GM19324 (cell line): ENCODE results near the gene GLRX2.
"Not testable (repeated sequence)": the region's sequence is repeated elsewhere in the genome, so short reads cannot be mapped to it uniquely, and the experiment has no call there.

Experiments
- ATAC-seq: cut with Tn5 transposase; IDR thresholded peaks from one replicate; pipeline ENCODE4 v1.9.1; 2021; ENCODE audit warnings: mild to moderate bottlenecking, moderate library complexity; ENCODE audit not compliant: unreplicated experiment, low FRiP score

GLRX2 gene

GRCh38 chr1:193104907-193105820 is at the start of gene GLRX2:
TSS of gene GLRX2 (minus strand) at chr1:193105414. CDS start at chr1:193105382, 32 bp downstream.
- peak; percentile 95 for ATAC-seq

- ATAC-seq = no peak
Observed at GRCh38 chr1:193144999-193145398, 39.8 kb upstream of the GLRX2 start.

- ATAC-seq = no peak
Observed at GRCh38 chr1:193144361-193144938, 39.2 kb upstream of the GLRX2 start.

- no peak for ATAC-seq
Observed at GRCh38 chr1:193143285-193143684, 38.1 kb upstream of the GLRX2 start.

- ATAC-seq = no peak
Observed at GRCh38 chr1:193142409-193142808, 37.2 kb upstream of the GLRX2 start.

GRCh38 chr1:193141804-193142203 is 36.6 kb upstream of the GLRX2 start:
- no peak for ATAC-seq

- no peak for ATAC-seq
Observed at GRCh38 chr1:193140254-193140653, 35.0 kb upstream of the GLRX2 start.

- ATAC-seq = peak; percentile 65
Observed at GRCh38 chr1:193131266-193131860, 26.1 kb upstream of the GLRX2 start.

- ATAC-seq = no peak
Observed at GRCh38 chr1:193125369-193125768, 20.2 kb upstream of the GLRX2 start.

GRCh38 chr1:193123751-193124150 is 18.5 kb upstream of the GLRX2 start:
- no peak for ATAC-seq

GRCh38 chr1:193121616-193122593 is 16.7 kb upstream of the GLRX2 start, which contains the start of gene CDC73:
TSS of gene CDC73 (plus strand) at chr1:193122031. CDS start at chr1:193122201, 170 bp downstream.
- ATAC-seq = peak; percentile 96

GRCh38 chr1:193120604-193121166 is 15.5 kb upstream of the GLRX2 start:
- ATAC-seq = no peak

- no peak for ATAC-seq
Observed at GRCh38 chr1:193118803-193119730, 13.9 kb upstream of the GLRX2 start.

- ATAC-seq = no peak
Observed at GRCh38 chr1:193118194-193118593, 13.0 kb upstream of the GLRX2 start.

- ATAC-seq = not testable (repeated sequence)
Observed at GRCh38 chr1:193117167-193117566, 12.0 kb upstream of the GLRX2 start.

- no peak for ATAC-seq
Observed at GRCh38 chr1:193115629-193116227, 10.5 kb upstream of the GLRX2 start.

- ATAC-seq = no peak
Observed at GRCh38 chr1:193114485-193115095, 9.4 kb upstream of the GLRX2 start.

GRCh38 chr1:193113992-193114332 is 8.7 kb upstream of the GLRX2 start:
- ATAC-seq = no peak
